Gastrocnemius medialis (tissue), 4 donors: Measurements from ENCODE around the gene CLEC5A. TPM values are rescaled to one million over a fixed set of nuclear protein-coding genes. Genes with fewer than 3 reads are reported as not detected.

Experiments
- ATAC-seq, 2 donors: fragments of 150-250 bp; one replicate each; pipeline ENCODE4 v1.9.1; 2016
- DNase-seq, 2 donors: peaks; one replicate each; pipeline ENCODE4 v3.0.0-alpha.2; 2019
- H3K27ac ChIP-seq, 4 donors: fragments of 200-600 bp; sonication (generic); 1 replicate in 1 of 4; 2 replicates in 3 of 4; pipeline ENCODE4 v1.5.1; 2016 to 2018; ENCODE audit warnings: mild to moderate bottlenecking in 2 of 4, moderate library complexity in 1 of 4
- H3K27me3 ChIP-seq, 3 donors: fragments of 200-600 bp; sonication (generic) in 2 of 3; 1 replicate in 1 of 3; 2 replicates in 2 of 3; pipeline versions ENCODE4 v1.5.1 to v1.6.0; 2016 to 2019; ENCODE audit warnings: mild to moderate bottlenecking in 1 of 3, moderate library complexity in 1 of 3
- H3K36me3 ChIP-seq, 2 donors: fragments of 200-600 bp; sonication (generic) in 1 of 2; one replicate each; pipeline ENCODE4 v1.5.1; 2017 to 2018
- H3K4me1 ChIP-seq, 2 donors: fragments of 200-600 bp; sonication (generic) in 1 of 2; one replicate each; pipeline ENCODE4 v1.5.1; 2016 to 2017; ENCODE audit warnings: mild to moderate bottlenecking in 2 of 2
- H3K4me3 ChIP-seq, 4 donors: fragments of 200-600 bp; sonication (generic) in 3 of 4; 1 replicate in 1 of 4; 2 replicates in 3 of 4; pipeline ENCODE4 v1.5.1; 2016 to 2019; ENCODE audit warnings: mild to moderate bottlenecking in 2 of 4
- H3K9me3 ChIP-seq, 3 donors: fragments of 200-600 bp; sonication (generic) in 2 of 3; 1 replicate in 1 of 3; 2 replicates in 2 of 3; pipeline ENCODE4 v1.5.1; 2016 to 2019
- CTCF ChIP-seq, 5 experiments: fragments of 450-650 bp in 3 of 5; fragments of 200-600 bp in 2 of 5; sonication (generic) in 2 of 5; IDR thresholded peaks in 4 of 5; conservative IDR thresholded peaks in 1 of 5; 1 replicate in 4 of 5; 2 replicates in 1 of 5; pipeline ENCODE4 v1.5.1; 2016 to 2019; ENCODE audit warnings: antibody characterized with exemption in 5 of 5, mild to moderate bottlenecking in 3 of 5, moderate library complexity in 3 of 5
- POLR2A ChIP-seq, 2 donors: fragments of 450-650 bp; IDR thresholded peaks; one replicate each; pipeline ENCODE4 v1.6.1; 2017; ENCODE audit warnings: antibody characterized with exemption in 2 of 2, mild to moderate bottlenecking in 2 of 2, moderate library complexity in 2 of 2
- in situ Hi-C, 4 donors: fragments of 200-750 bp; cut with MboI; loops; one replicate each; pipeline versions ENCODE4 v1.15.0 to v1.8.0; 2017; ENCODE audit warnings: low sequenced_read_pairs in 4 of 4
- intact Hi-C: fragments of 100-400 bp; cut with DNase I; formaldehyde crosslinking; loops from one replicate; pipeline ENCODE4 v1.15.1; 2023; ENCODE audit warnings: low total_unique reads
- total RNA-seq, 4 donors: library from RNA; depleted of rRNA; stranded (reverse); fragments of >200 nt; gene quantifications; one replicate each; pipeline versions ENCODE4 v1.1.0 to v1.2.3, GENCODE V29; 2016

Gene CLEC5A
- total RNA-seq, 4 donors from 2014 or later, result not detected

- Histone ChIP-seq H3K27ac (no peak overlapping the region), H3K4me3 (no peak overlapping the region), H3K27me3 (no peaks in the 10 kb centered on the region), H3K9me3 (no peaks in the 10 kb centered on the region), H3K36me3 (no peaks in the 10 kb centered on the region), H3K4me1 (no peaks in the 10 kb centered on the region)
- TF ChIP-seq CTCF (IDR thresholded peaks at IDR 0.05 in 4 of 5, conservative IDR thresholded peaks at IDR 0.05 in 1 of 5) (no peak), POLR2A (IDR thresholded peaks at IDR 0.05) (no peak)
- intact Hi-C loops, result no loop called here
- no peak for ATAC-seq
- in situ Hi-C loops, result no loop called here
- no peak for DNase-seq
Observed at GRCh38 chr7:141943846-141944245, 2.9 kb downstream of the CLEC5A start.

- intact Hi-C loops (no loop called here), in situ Hi-C loops (no loop called here)
- no peak for TF ChIP-seq CTCF (IDR thresholded peaks at IDR 0.05 in 4 of 5, conservative IDR thresholded peaks at IDR 0.05 in 1 of 5)
- no peak for TF ChIP-seq POLR2A (IDR thresholded peaks at IDR 0.05)
Observed at GRCh38 chr7:141941075-141941474, 5.7 kb downstream of the CLEC5A start.

GRCh38 chr7:141930211-141930610, 16.6 kb downstream of the CLEC5A start:
- H3K27ac ChIP-seq, result no peak overlapping the region
- no peaks in the 10 kb centered on the region for H3K4me1 ChIP-seq
- intact Hi-C loops (no loop called here), in situ Hi-C loops (no loop called here)
- H3K36me3 ChIP-seq, result no peaks in the 10 kb centered on the region
- no peaks in the 10 kb centered on the region for H3K9me3 ChIP-seq
- DNase-seq (no peak), ATAC-seq (no peak)
- TF ChIP-seq CTCF (IDR thresholded peaks at IDR 0.05 in 4 of 5, conservative IDR thresholded peaks at IDR 0.05 in 1 of 5), result no peak
- no peak for TF ChIP-seq POLR2A (IDR thresholded peaks at IDR 0.05)
- H3K27me3 ChIP-seq, result no peaks in the 10 kb centered on the region
- H3K4me3 ChIP-seq, result no peak overlapping the region

More at GRCh38 chr7:141941075-141941474, 5.7 kb downstream of the CLEC5A start:
- Histone ChIP-seq H3K27ac (no peak overlapping the region), H3K36me3 (no peaks in the 10 kb centered on the region), H3K4me3 (no peak overlapping the region), H3K27me3 (no peaks in the 10 kb centered on the region), H3K4me1 (no peaks in the 10 kb centered on the region), H3K9me3 (no peaks in the 10 kb centered on the region)
- DNase-seq (no peak), ATAC-seq (no peak)

- Histone ChIP-seq H3K27ac (no peak overlapping the region), H3K36me3 (no peaks in the 10 kb centered on the region), H3K4me3 (no peak overlapping the region), H3K4me1 (no peaks in the 10 kb centered on the region), H3K27me3 (no peaks in the 10 kb centered on the region), H3K9me3 (no peaks in the 10 kb centered on the region)
- intact Hi-C loops (no loop called here), in situ Hi-C loops (no loop called here)
- no peak for DNase-seq
- ATAC-seq, result no peak
- no peak for TF ChIP-seq CTCF (IDR thresholded peaks at IDR 0.05 in 4 of 5, conservative IDR thresholded peaks at IDR 0.05 in 1 of 5)
- TF ChIP-seq POLR2A (IDR thresholded peaks at IDR 0.05), result no peak
Observed at GRCh38 chr7:141928845-141929195, 18.0 kb downstream of the CLEC5A start.

GRCh38 chr7:141928146-141928844, 18.5 kb downstream of the CLEC5A start:
- DNase-seq (no peak), ATAC-seq (no peak)
- intact Hi-C loops (no loop called here), in situ Hi-C loops (no loop called here)
- H3K9me3 ChIP-seq, result no peaks in the 10 kb centered on the region
- TF ChIP-seq CTCF (IDR thresholded peaks at IDR 0.05 in 4 of 5, conservative IDR thresholded peaks at IDR 0.05 in 1 of 5), result no peak
- no peak for TF ChIP-seq POLR2A (IDR thresholded peaks at IDR 0.05)
- H3K27me3 ChIP-seq, result no peaks in the 10 kb centered on the region
- no peaks in the 10 kb centered on the region for H3K36me3 ChIP-seq
- H3K4me3 ChIP-seq, result no peak overlapping the region
- H3K4me1 ChIP-seq, result no peaks in the 10 kb centered on the region
- H3K27ac ChIP-seq, result no peak overlapping the region
